ENCODE data around the gene NHSL1.

Gene NHSL1

GRCh38 chr6:138420356-138420755 is 78.9 kb downstream of the NHSL1 start:
- Histone ChIP-seq H3K27ac (ENCODE audit: low read depth, low read length, poor library complexity, severe bottlenecking) (no peak overlapping the region), H3K9ac (ENCODE audit: low read length) (no peak overlapping the region), H3K4me1 (ENCODE audit: insufficient read depth, low read length, severe bottlenecking) (no peaks in the 10 kb centered on the region), H2AFZ (ENCODE audit: low read length) (no peak overlapping the region), H3F3A (ENCODE audit: insufficient read depth, low read length) (no peaks in the 10 kb centered on the region), H3K27me3 (ENCODE audit: insufficient read depth, low read length) (no peaks in the 10 kb centered on the region), H3K9me2 (ENCODE audit: low read depth, low read length) (no peaks in the 10 kb centered on the region), H3K79me2 (ENCODE audit: insufficient read depth, low read length) (no peaks in the 10 kb centered on the region), H4K20me1 (ENCODE audit: insufficient read depth, low read length) (no peaks in the 10 kb centered on the region), H3K4me3 (ENCODE audit: low read depth, low read length, poor library complexity, severe bottlenecking) (no peak overlapping the region), H3K9me3 (ENCODE audit: low read length) (no peaks in the 10 kb centered on the region), H3K36me3 (ENCODE audit: insufficient read depth, low read length) (no peaks in the 10 kb centered on the region), H3K4me2 (ENCODE audit: low read length) (no peak overlapping the region)
- TF ChIP-seq CTCF (IDR thresholded peaks at IDR 0.05; ENCODE audit: low read length) (no peak), EZH2 (IDR thresholded peaks at IDR 0.05; ENCODE audit: borderline replicate concordance, low read length) (no peak)

- H3F3A ChIP-seq (ENCODE audit: insufficient read depth, low read length): no peaks in the 10 kb centered on the region
- H4K20me1 ChIP-seq (ENCODE audit: insufficient read depth, low read length): no peaks in the 10 kb centered on the region
- H3K9me3 ChIP-seq (ENCODE audit: low read length): no peaks in the 10 kb centered on the region
- no peaks in the 10 kb centered on the region for H3K4me1 ChIP-seq (ENCODE audit: insufficient read depth, low read length, severe bottlenecking)
- H3K4me3 ChIP-seq (ENCODE audit: low read depth, low read length, poor library complexity, severe bottlenecking): no peak overlapping the region
- H3K9ac ChIP-seq (ENCODE audit: low read length): no peak overlapping the region
- no peaks in the 10 kb centered on the region for H3K9me2 ChIP-seq (ENCODE audit: low read depth, low read length)
- no peak overlapping the region for H2AFZ ChIP-seq (ENCODE audit: low read length)
- no peaks in the 10 kb centered on the region for H3K79me2 ChIP-seq (ENCODE audit: insufficient read depth, low read length)
- H3K27me3 ChIP-seq (ENCODE audit: insufficient read depth, low read length): no peaks in the 10 kb centered on the region
- H3K4me2 ChIP-seq (ENCODE audit: low read length): no peak overlapping the region
- H3K36me3 ChIP-seq (ENCODE audit: insufficient read depth, low read length): no peaks in the 10 kb centered on the region
- no peak for TF ChIP-seq EZH2 (IDR thresholded peaks at IDR 0.05; ENCODE audit: borderline replicate concordance, low read length)
- TF ChIP-seq CTCF (IDR thresholded peaks at IDR 0.05; ENCODE audit: low read length): no peak
- H3K27ac ChIP-seq (ENCODE audit: low read depth, low read length, poor library complexity, severe bottlenecking): no peak overlapping the region
Measured at GRCh38 chr6:138419766-138420165, 79.5 kb downstream of the NHSL1 start.

- Histone ChIP-seq H3K27me3 (ENCODE audit: insufficient read depth, low read length) (no peaks in the 10 kb centered on the region), H3K79me2 (ENCODE audit: insufficient read depth, low read length) (no peaks in the 10 kb centered on the region), H3K9ac (ENCODE audit: low read length) (no peak overlapping the region), H3K9me3 (ENCODE audit: low read length) (no peaks in the 10 kb centered on the region), H3F3A (ENCODE audit: insufficient read depth, low read length) (no peaks in the 10 kb centered on the region), H3K36me3 (ENCODE audit: insufficient read depth, low read length) (peaks cover 8% of the 10 kb centered on the region), H3K27ac (ENCODE audit: low read depth, low read length, poor library complexity, severe bottlenecking) (no peak overlapping the region), H3K4me1 (ENCODE audit: insufficient read depth, low read length, severe bottlenecking) (no peaks in the 10 kb centered on the region), H2AFZ (ENCODE audit: low read length) (no peak overlapping the region), H3K9me2 (ENCODE audit: low read depth, low read length) (no peaks in the 10 kb centered on the region), H4K20me1 (ENCODE audit: insufficient read depth, low read length) (no peaks in the 10 kb centered on the region), H3K4me3 (ENCODE audit: low read depth, low read length, poor library complexity, severe bottlenecking) (no peak overlapping the region), H3K4me2 (ENCODE audit: low read length) (no peak overlapping the region)
- no peak for TF ChIP-seq CTCF (IDR thresholded peaks at IDR 0.05; ENCODE audit: low read length)
- TF ChIP-seq EZH2 (IDR thresholded peaks at IDR 0.05; ENCODE audit: borderline replicate concordance, low read length): no peak
Measured at GRCh38 chr6:138418118-138418742, 81.1 kb downstream of the NHSL1 start.
